HG03354 (cell line): ENCODE measurements around the gene SOX6.

Experiments used
- ATAC-seq: cut with Tn5 transposase; IDR thresholded peaks from one replicate; pipeline ENCODE4 v1.9.1; 2021; ENCODE audit warnings: mild to moderate bottlenecking; ENCODE audit not compliant: unreplicated experiment, poor library complexity, severe bottlenecking

SOX6 gene

GRCh38 chr11:16217631-16218030 is 138.7 kb downstream of the SOX6 start:
- no peak for ATAC-seq

- ATAC-seq = no peak
Measured at GRCh38 chr11:16216831-16217230, 139.5 kb downstream of the SOX6 start.

GRCh38 chr11:16215352-16215751 is 141.0 kb downstream of the SOX6 start:
- ATAC-seq = no peak

GRCh38 chr11:16211407-16211806 is 144.9 kb downstream of the SOX6 start:
- ATAC-seq = no peak

GRCh38 chr11:16204261-16204660 is 152.1 kb downstream of the SOX6 start:
- no peak for ATAC-seq

- no peak for ATAC-seq
Measured at GRCh38 chr11:16195651-16196050, 160.7 kb downstream of the SOX6 start.

GRCh38 chr11:16194566-16194965 is 161.8 kb downstream of the SOX6 start:
- no peak for ATAC-seq

- ATAC-seq = no peak
Measured at GRCh38 chr11:16193897-16194381, 162.4 kb downstream of the SOX6 start.

- ATAC-seq = no peak
Measured at GRCh38 chr11:16191868-16192240, 164.5 kb downstream of the SOX6 start.

GRCh38 chr11:16191212-16191867 is 165.0 kb downstream of the SOX6 start:
- ATAC-seq = no peak

GRCh38 chr11:16186680-16187079 is 169.7 kb downstream of the SOX6 start:
- ATAC-seq = no peak

- ATAC-seq = no peak
Measured at GRCh38 chr11:16185042-16185441, 171.3 kb downstream of the SOX6 start.

GRCh38 chr11:16184588-16184987 is 171.8 kb downstream of the SOX6 start:
- no peak for ATAC-seq

- ATAC-seq = no peak
Measured at GRCh38 chr11:16182553-16182952, 173.8 kb downstream of the SOX6 start.

- ATAC-seq = no peak
Measured at GRCh38 chr11:16180868-16181267, 175.5 kb downstream of the SOX6 start.

- ATAC-seq = no peak
Measured at GRCh38 chr11:16179676-16180075, 176.7 kb downstream of the SOX6 start.

- no peak for ATAC-seq
Measured at GRCh38 chr11:16178273-16178672, 178.1 kb downstream of the SOX6 start.

GRCh38 chr11:16177688-16178087 is 178.7 kb downstream of the SOX6 start:
- no peak for ATAC-seq

- ATAC-seq = no peak
Measured at GRCh38 chr11:16173798-16174197, 182.5 kb downstream of the SOX6 start.

- no peak for ATAC-seq
Measured at GRCh38 chr11:16171882-16172281, 184.5 kb downstream of the SOX6 start.

- ATAC-seq = no peak
Measured at GRCh38 chr11:16169956-16170847, 186.1 kb downstream of the SOX6 start.
